A549 (cell line): ENCODE data around the gene TGFBRAP1.

Source experiments
- CEBPB ChIP-seq, 2 experiments: fragments of >200 bp in 1 of 2; sonication (Bioruptor Twin) in 1 of 2; formaldehyde crosslinking in 1 of 2; IDR thresholded peaks; 2 replicates each; pipeline ENCODE4 v1.6.1; 2012 to 2016
- CTCF ChIP-seq: fragments of >200 bp; sonication (Bioruptor Twin); formaldehyde crosslinking; IDR thresholded peaks from 3 replicates; pipeline ENCODE4 v1.5.1; 2016
- ESRRA ChIP-seq: fragments of 150-350 bp; IDR thresholded peaks from 2 replicates; pipeline ENCODE4 v1.6.1; 2014; ENCODE audit warnings: mild to moderate bottlenecking, low read length, borderline replicate concordance
- FOSB ChIP-seq: fragments of 250-450 bp; sonication (Bioruptor Pico); IDR thresholded peaks from 2 replicates; pipeline ENCODE4 v1.5.0; 2020; ENCODE audit warnings: mild to moderate bottlenecking, moderate library complexity
- HDAC2 ChIP-seq: fragments of 200-600 bp; sonication (generic); IDR thresholded peaks from 2 replicates; pipeline ENCODE4 v1.6.1; 2016
- KDM1A ChIP-seq: fragments of 200-600 bp; sonication (generic); IDR thresholded peaks from 2 replicates; pipeline ENCODE4 v1.6.1; 2016; ENCODE audit warnings: low read depth, mild to moderate bottlenecking
- MAFK ChIP-seq: fragments of 450-650 bp; IDR thresholded peaks from 2 replicates; pipeline ENCODE4 v1.6.1; 2014; ENCODE audit not compliant: partially characterized antibody
- POLR2A ChIP-seq: IDR thresholded peaks from 2 replicates; pipeline ENCODE4 v1.6.1; 2012; ENCODE audit warnings: mild to moderate bottlenecking, low read length
- RAD21 ChIP-seq, 2 experiments: fragments of >200 bp in 1 of 2; sonication (Bioruptor Twin) in 1 of 2; formaldehyde crosslinking in 1 of 2; IDR thresholded peaks in 1 of 2; conservative IDR thresholded peaks in 1 of 2; 2 replicates in 1 of 2; 3 replicates in 1 of 2; pipeline ENCODE4 v1.6.1; 2012 to 2018; ENCODE audit warnings: inconsistent platforms in 1 of 2
- REST ChIP-seq: fragments of 200-600 bp; sonication (generic); IDR thresholded peaks from 2 replicates; pipeline ENCODE4 v1.6.1; 2016; ENCODE audit warnings: antibody characterized with exemption, mild to moderate bottlenecking, moderate library complexity
- SREBF2 ChIP-seq: fragments of 450-650 bp; IDR thresholded peaks from 2 replicates; pipeline ENCODE4 v1.6.1; 2014; ENCODE audit warnings: mild to moderate bottlenecking, moderate library complexity
- ZFP36 ChIP-seq: fragments of 450-650 bp; IDR thresholded peaks from 2 replicates; pipeline ENCODE4 v1.6.1; 2014; ENCODE audit warnings: borderline replicate concordance; ENCODE audit not compliant: partially characterized antibody
- TF ChIP-seq, protein P1 (sequence below): fragments of 250-450 bp; sonication (Bioruptor Pico); IDR thresholded peaks from 2 replicates; pipeline ENCODE4 v1.5.0; 2021; ENCODE audit warnings: mild to moderate bottlenecking, moderate library complexity, borderline replicate concordance

DNA sequence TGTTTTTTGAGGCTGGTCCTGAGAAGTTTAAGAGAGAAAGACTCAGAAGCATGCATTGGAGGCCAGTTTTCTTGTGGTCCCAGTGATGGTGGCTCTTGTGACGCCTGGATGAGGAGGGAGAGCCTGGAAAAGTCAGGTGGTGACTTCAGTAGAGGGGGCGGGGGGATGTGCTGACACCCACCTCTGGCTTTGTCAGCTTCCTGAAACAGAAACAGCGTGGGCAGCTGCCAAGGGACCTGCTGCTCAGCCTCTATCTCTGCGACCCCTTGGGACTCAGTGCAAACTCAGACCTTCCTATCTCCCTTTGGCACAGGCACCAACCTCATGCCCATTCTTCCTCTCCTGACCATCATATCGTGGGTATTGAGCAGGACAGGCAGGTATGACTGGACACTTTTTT is 6.4 kb downstream of the TGFBRAP1 start:
- TF ChIP-seq CTCF (no peak), KDM1A (no peak), FOSB (CRISPR knock-in tag) (no peak), POLR2A (no peak), SREBF2 (no peak), REST (no peak), MAFK (no peak), CEBPB (IDR thresholded peaks at IDR 0.05) (no peak), HDAC2 (no peak), ZFP36 (no peak), RAD21 (conservative IDR thresholded peaks at IDR 0.05 in 1 of 2, IDR thresholded peaks at IDR 0.05 in 1 of 2) (no peak), ESRRA (no peak)
- TF ChIP-seq, protein P1, sequence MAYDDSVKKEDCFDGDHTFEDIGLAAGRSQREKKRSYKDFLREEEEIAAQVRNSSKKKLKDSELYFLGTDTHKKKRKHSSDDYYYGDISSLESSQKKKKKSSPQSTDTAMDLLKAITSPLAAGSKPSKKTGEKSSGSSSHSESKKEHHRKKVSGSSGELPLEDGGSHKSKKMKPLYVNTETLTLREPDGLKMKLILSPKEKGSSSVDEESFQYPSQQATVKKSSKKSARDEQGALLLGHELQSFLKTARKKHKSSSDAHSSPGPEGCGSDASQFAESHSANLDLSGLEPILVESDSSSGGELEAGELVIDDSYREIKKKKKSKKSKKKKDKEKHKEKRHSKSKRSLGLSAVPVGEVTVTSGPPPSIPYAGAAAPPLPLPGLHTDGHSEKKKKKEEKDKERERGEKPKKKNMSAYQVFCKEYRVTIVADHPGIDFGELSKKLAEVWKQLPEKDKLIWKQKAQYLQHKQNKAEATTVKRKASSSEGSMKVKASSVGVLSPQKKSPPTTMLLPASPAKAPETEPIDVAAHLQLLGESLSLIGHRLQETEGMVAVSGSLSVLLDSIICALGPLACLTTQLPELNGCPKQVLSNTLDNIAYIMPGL = no peak
